Measurements from ENCODE around the gene NBPF6.
"Not testable (repeated sequence)": the region's sequence is repeated elsewhere in the genome, so short reads cannot be mapped to it uniquely, and the experiment has no call there.

- TF ChIP-seq, protein P1, sequence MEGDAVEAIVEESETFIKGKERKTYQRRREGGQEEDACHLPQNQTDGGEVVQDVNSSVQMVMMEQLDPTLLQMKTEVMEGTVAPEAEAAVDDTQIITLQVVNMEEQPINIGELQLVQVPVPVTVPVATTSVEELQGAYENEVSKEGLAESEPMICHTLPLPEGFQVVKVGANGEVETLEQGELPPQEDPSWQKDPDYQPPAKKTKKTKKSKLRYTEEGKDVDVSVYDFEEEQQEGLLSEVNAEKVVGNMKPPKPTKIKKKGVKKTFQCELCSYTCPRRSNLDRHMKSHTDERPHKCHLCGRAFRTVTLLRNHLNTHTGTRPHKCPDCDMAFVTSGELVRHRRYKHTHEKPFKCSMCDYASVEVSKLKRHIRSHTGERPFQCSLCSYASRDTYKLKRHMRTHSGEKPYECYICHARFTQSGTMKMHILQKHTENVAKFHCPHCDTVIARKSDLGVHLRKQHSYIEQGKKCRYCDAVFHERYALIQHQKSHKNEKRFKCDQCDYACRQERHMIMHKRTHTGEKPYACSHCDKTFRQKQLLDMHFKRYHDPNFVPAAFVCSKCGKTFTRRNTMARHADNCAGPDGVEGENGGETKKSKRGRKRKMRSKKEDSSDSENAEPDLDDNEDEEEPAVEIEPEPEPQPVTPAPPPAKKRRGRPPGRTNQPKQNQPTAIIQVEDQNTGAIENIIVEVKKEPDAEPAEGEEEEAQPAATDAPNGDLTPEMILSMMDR (IDR thresholded peaks at IDR 0.05): not testable (repeated sequence)
- TF ChIP-seq EZH2 (IDR thresholded peaks at IDR 0.05; ENCODE audit: borderline replicate concordance, insufficient read depth, low read depth, low read length, poor library complexity, severe bottlenecking): not testable (repeated sequence)
These were observed 46.7 kb downstream of the NBPF6 start for GRCh38 chr1:108496856-108497255.
